Fibroblast of lung (primary cell): ENCODE measurements around the gene SLC4A5. TPM values are rescaled to one million over a fixed set of nuclear protein-coding genes. Genes with fewer than 3 reads are reported as not detected.

Experiments used
- DNase-seq, 2 donors: peaks; one replicate each; pipeline versions ENCODE4 v3.0.0 to v3.0.0-alpha.2; 2010; ENCODE audit warnings: low read depth in 2 of 2
- H2AFZ ChIP-seq: 2 replicates; pipeline ENCODE4 v1.5.1; 2012; ENCODE audit warnings: low read length, control low read depth, inconsistent platforms
- H3K27ac ChIP-seq: 2 replicates; pipeline ENCODE4 v1.5.1; 2011; ENCODE audit warnings: low read length, control low read depth; ENCODE audit not compliant: insufficient read depth
- H3K27me3 ChIP-seq: 2 replicates; pipeline ENCODE4 v1.5.1; 2011; ENCODE audit warnings: mild to moderate bottlenecking, low read length; ENCODE audit not compliant: control insufficient read depth, insufficient read depth
- H3K36me3 ChIP-seq: 2 replicates; pipeline ENCODE4 v1.5.1; 2011; ENCODE audit warnings: low read length; ENCODE audit not compliant: control insufficient read depth, insufficient read depth
- H3K4me1 ChIP-seq: 2 replicates; pipeline ENCODE4 v1.5.1; 2011; ENCODE audit warnings: low read length; ENCODE audit not compliant: control insufficient read depth, insufficient read depth; ENCODE audit errors: extremely low read depth
- H3K4me2 ChIP-seq: 2 replicates; pipeline ENCODE4 v1.5.1; 2011; ENCODE audit warnings: low read length, control low read depth; ENCODE audit not compliant: insufficient read depth; ENCODE audit errors: extremely low read depth
- H3K4me3 ChIP-seq, 4 experiments: fragments of 200-600 bp in 1 of 4; sonication (generic) in 1 of 4; replicated peaks in 1 of 4; 2 replicates each; pipeline ENCODE4 v1.5.1; 2011 to 2016; ENCODE audit warnings: low read length in 4 of 4, low read depth in 3 of 4, mild to moderate bottlenecking in 3 of 4, control low read depth in 2 of 4, inconsistent platforms in 1 of 4, mixed read lengths in 1 of 4; ENCODE audit not compliant: insufficient read depth in 1 of 4; ENCODE audit errors: control extremely low read depth in 1 of 4
- H3K79me2 ChIP-seq: 2 replicates; pipeline ENCODE4 v1.5.1; 2012; ENCODE audit warnings: mild to moderate bottlenecking, low read length, inconsistent platforms; ENCODE audit not compliant: control insufficient read depth, insufficient read depth
- H3K9ac ChIP-seq: 2 replicates; pipeline ENCODE4 v1.5.1; 2011; ENCODE audit warnings: mild to moderate bottlenecking, low read length, control low read depth; ENCODE audit not compliant: insufficient read depth
- H3K9me3 ChIP-seq: 2 replicates; pipeline ENCODE4 v1.5.1; 2012; ENCODE audit warnings: low read depth, low read length; ENCODE audit not compliant: control insufficient read depth, insufficient read depth
- H4K20me1 ChIP-seq: 2 replicates; pipeline ENCODE4 v1.5.1; 2011; ENCODE audit warnings: low read length; ENCODE audit not compliant: control insufficient read depth, insufficient read depth; ENCODE audit errors: extremely low read depth
- CTCF ChIP-seq, 2 donors: IDR thresholded peaks in 1 of 2; conservative IDR thresholded peaks in 1 of 2; 1 replicate in 1 of 2; 2 replicates in 1 of 2; pipeline ENCODE4 v1.5.1; 2011 to 2012; ENCODE audit warnings: low read length in 2 of 2, control low read depth in 1 of 2, inconsistent platforms in 1 of 2, low read depth in 1 of 2, mild to moderate bottlenecking in 1 of 2
- EZH2 ChIP-seq: IDR thresholded peaks from 2 replicates; pipeline ENCODE4 v1.5.1; 2012; ENCODE audit warnings: low read length, control low read depth, mild to moderate bottlenecking; ENCODE audit errors: missing control alignments
- polyA plus RNA-seq, 2 donors: library from polyadenylated mRNA; depleted of rRNA in 1 of 2; stranded (reverse) in 1 of 2; unstranded in 1 of 2; fragments of >200 nt; gene quantifications; 2 replicates each; pipeline ENCODE4 v1.2.1, GENCODE V29; 2011 to 2012; ENCODE audit warnings: missing spikeins in 1 of 2
- total RNA-seq: library from RNA; depleted of rRNA; stranded (reverse); fragments of >200 nt; gene quantifications from 2 replicates; pipeline ENCODE4 v1.2.1, GENCODE V29; 2014

Gene SLC4A5
- total and polyA plus RNA-seq, 2 donors (not counting 1 experiment from before 2014, with no cell fraction given): 0.12 to 0.17 TPM

- no peak overlapping the region for H3K4me3 ChIP-seq
Measured at GRCh38 chr2:74262681-74263080, 80.5 kb downstream of the SLC4A5 start.

GRCh38 chr2:74261204-74261864 lies 81.9 kb downstream of the SLC4A5 start:
- TF ChIP-seq EZH2 (no peak), CTCF (conservative IDR thresholded peaks at IDR 0.05 in 1 of 2, IDR thresholded peaks at IDR 0.05 in 1 of 2; ENCODE audit: low read depth in 1 of 2, low read length in 2 of 2) (peak; percentile 57 to 58)
- Histone ChIP-seq H3K4me3 (no peak overlapping the region), H3K27ac (no peak overlapping the region), H3K9ac (no peak overlapping the region), H4K20me1 (no peaks in the 10 kb centered on the region), H3K36me3 (no peaks in the 10 kb centered on the region), H3K79me2 (no peaks in the 10 kb centered on the region), H3K9me3 (no peaks in the 10 kb centered on the region), H3K4me2 (no peak overlapping the region), H3K4me1 (no peaks in the 10 kb centered on the region), H3K27me3 (no peaks in the 10 kb centered on the region), H2AFZ (no peak overlapping the region)
- peak; percentile 9 to 37 for DNase-seq

More at GRCh38 chr2:74262681-74263080, 80.5 kb downstream of the SLC4A5 start:
- H3K36me3 ChIP-seq: no peaks in the 10 kb centered on the region
- no peak for TF ChIP-seq EZH2
- no peak for TF ChIP-seq CTCF (conservative IDR thresholded peaks at IDR 0.05 in 1 of 2, IDR thresholded peaks at IDR 0.05 in 1 of 2; ENCODE audit: low read depth in 1 of 2, low read length in 2 of 2)
- H3K9me3 ChIP-seq: no peaks in the 10 kb centered on the region
- no peak for DNase-seq
- H3K27me3 ChIP-seq: no peaks in the 10 kb centered on the region
- no peaks in the 10 kb centered on the region for H3K4me1 ChIP-seq
- H3K27ac ChIP-seq: no peak overlapping the region
- H3K4me2 ChIP-seq: no peak overlapping the region
- no peak overlapping the region for H3K9ac ChIP-seq
- no peaks in the 10 kb centered on the region for H3K79me2 ChIP-seq
- no peak overlapping the region for H2AFZ ChIP-seq
- H4K20me1 ChIP-seq: no peaks in the 10 kb centered on the region

- DNase-seq: no peak
- no peak overlapping the region for H3K27ac ChIP-seq
- no peak overlapping the region for H3K9ac ChIP-seq
- no peaks in the 10 kb centered on the region for H3K79me2 ChIP-seq
- TF ChIP-seq CTCF (conservative IDR thresholded peaks at IDR 0.05 in 1 of 2, IDR thresholded peaks at IDR 0.05 in 1 of 2; ENCODE audit: low read depth in 1 of 2, low read length in 2 of 2) (no peak), EZH2 (no peak)
- no peaks in the 10 kb centered on the region for H3K27me3 ChIP-seq
- no peaks in the 10 kb centered on the region for H3K36me3 ChIP-seq
- no peak overlapping the region for H3K4me3 ChIP-seq
- no peak overlapping the region for H2AFZ ChIP-seq
- H4K20me1 ChIP-seq: no peaks in the 10 kb centered on the region
- no peak overlapping the region for H3K4me2 ChIP-seq
- H3K9me3 ChIP-seq: no peaks in the 10 kb centered on the region
- H3K4me1 ChIP-seq: no peaks in the 10 kb centered on the region
Measured at GRCh38 chr2:74260495-74260894, 82.7 kb downstream of the SLC4A5 start.
